WERI-Rb-1 (cell line): ENCODE results near the gene BOLA3.

Experiments used
- DNase-seq: peaks from one replicate; pipeline ENCODE4 v3.0.0-alpha.2; 2020
- H3K27ac ChIP-seq: fragments of 250-450 bp; sonication (Bioruptor Pico); 2 replicates; pipeline ENCODE4 v1.5.1; 2020; ENCODE audit warnings: mild to moderate bottlenecking, moderate library complexity
- H3K27me3 ChIP-seq: fragments of 250-450 bp; sonication (Bioruptor Pico); 2 replicates; pipeline ENCODE4 v1.5.1; 2021; ENCODE audit warnings: mild to moderate bottlenecking, low read depth, moderate library complexity; ENCODE audit not compliant: insufficient read depth, severe bottlenecking
- H3K36me3 ChIP-seq: fragments of 250-450 bp; sonication (Bioruptor Pico); 2 replicates; pipeline ENCODE4 v1.5.1; 2020; ENCODE audit warnings: mild to moderate bottlenecking, moderate library complexity
- H3K4me3 ChIP-seq: 2 replicates; pipeline ENCODE4 v1.5.1; 2011; ENCODE audit warnings: low read depth, mild to moderate bottlenecking, control low read depth, low read length
- H3K9me3 ChIP-seq: fragments of 250-450 bp; sonication (Bioruptor Pico); 2 replicates; pipeline ENCODE4 v1.5.1; 2021; ENCODE audit warnings: mild to moderate bottlenecking, moderate library complexity; ENCODE audit not compliant: severe bottlenecking
- CTCF ChIP-seq: IDR thresholded peaks from 2 replicates; pipeline ENCODE4 v1.5.1; 2011; ENCODE audit warnings: low read depth, mild to moderate bottlenecking, control low read depth, inconsistent platforms, low read length

BOLA3 gene

GRCh38 chr2:74099835-74100234 is 47.9 kb downstream of the BOLA3 start:
- Histone ChIP-seq H3K4me3 (no peak overlapping the region), H3K27me3 (no peaks in the 10 kb centered on the region), H3K27ac (no peak overlapping the region), H3K36me3 (peaks cover 86% of the 10 kb centered on the region), H3K9me3 (no peaks in the 10 kb centered on the region)
- no peak for DNase-seq
- no peak for TF ChIP-seq CTCF

- H3K9me3 ChIP-seq: no peaks in the 10 kb centered on the region
- H3K36me3 ChIP-seq: peaks cover 86% of the 10 kb centered on the region
- no peak for DNase-seq
- H3K27ac ChIP-seq: no peak overlapping the region
- H3K4me3 ChIP-seq: no peak overlapping the region
- TF ChIP-seq CTCF: no peak
- H3K27me3 ChIP-seq: no peaks in the 10 kb centered on the region
Observed at GRCh38 chr2:74099271-74099670, 48.4 kb downstream of the BOLA3 start.

- Histone ChIP-seq H3K27me3 (no peaks in the 10 kb centered on the region), H3K9me3 (no peaks in the 10 kb centered on the region), H3K27ac (no peak overlapping the region), H3K4me3 (no peak overlapping the region), H3K36me3 (peaks cover 88% of the 10 kb centered on the region)
- no peak for DNase-seq
- TF ChIP-seq CTCF: no peak
Observed at GRCh38 chr2:74097574-74097973, 50.1 kb downstream of the BOLA3 start.

- no peaks in the 10 kb centered on the region for H3K9me3 ChIP-seq
- H3K27me3 ChIP-seq: no peaks in the 10 kb centered on the region
- TF ChIP-seq CTCF: no peak
- DNase-seq: no peak
- H3K27ac ChIP-seq: no peak overlapping the region
- H3K4me3 ChIP-seq: no peak overlapping the region
- peaks cover 88% of the 10 kb centered on the region for H3K36me3 ChIP-seq
Observed at GRCh38 chr2:74096052-74096451, 51.7 kb downstream of the BOLA3 start.

- Histone ChIP-seq H3K36me3 (peaks cover 88% of the 10 kb centered on the region), H3K27ac (no peak overlapping the region), H3K9me3 (no peaks in the 10 kb centered on the region), H3K27me3 (no peaks in the 10 kb centered on the region), H3K4me3 (no peak overlapping the region)
- no peak for DNase-seq
- no peak for TF ChIP-seq CTCF
Observed at GRCh38 chr2:74095632-74096031, 52.1 kb downstream of the BOLA3 start.

- Histone ChIP-seq H3K36me3 (peaks cover 88% of the 10 kb centered on the region), H3K27ac (no peak overlapping the region), H3K4me3 (no peak overlapping the region), H3K9me3 (no peaks in the 10 kb centered on the region), H3K27me3 (no peaks in the 10 kb centered on the region)
- TF ChIP-seq CTCF: no peak
- no peak for DNase-seq
Observed at GRCh38 chr2:74094291-74094690, 53.4 kb downstream of the BOLA3 start.
